ENCODE data around the gene TRPM8. TPM values are rescaled to one million over a fixed set of nuclear protein-coding genes. Genes with fewer than 3 reads are reported as not detected.

Gene TRPM8
- total and polyA plus RNA-seq, 2 donors (not counting 1 experiment from before 2014, with no cell fraction given), result 0.49 to 0.99 TPM

- no peak for TF ChIP-seq CTCF (conservative IDR thresholded peaks at IDR 0.05 in 1 of 2, IDR thresholded peaks at IDR 0.05 in 1 of 2; ENCODE audit: low read depth in 1 of 2, low read length in 2 of 2)
- TF ChIP-seq EZH2 (IDR thresholded peaks at IDR 0.05; ENCODE audit: low read length, missing control alignments), result no peak
- no peak overlapping the region for H3K27ac ChIP-seq (ENCODE audit: insufficient read depth, low read length)
Measured at GRCh38 chr2:233972941-233973575, 55.9 kb downstream of the TRPM8 start.

GRCh38 chr2:233973786-233974185 lies 56.6 kb downstream of the TRPM8 start:
- Histone ChIP-seq H3K27ac (ENCODE audit: insufficient read depth, low read length) (no peak overlapping the region), H3K9ac (ENCODE audit: insufficient read depth, low read length) (no peak overlapping the region)
- TF ChIP-seq CTCF (conservative IDR thresholded peaks at IDR 0.05 in 1 of 2, IDR thresholded peaks at IDR 0.05 in 1 of 2; ENCODE audit: low read depth in 1 of 2, low read length in 2 of 2) (no peak), EZH2 (IDR thresholded peaks at IDR 0.05; ENCODE audit: low read length, missing control alignments) (no peak)

More at GRCh38 chr2:233972941-233973575, 55.9 kb downstream of the TRPM8 start:
- H3K79me2 ChIP-seq (ENCODE audit: control insufficient read depth, insufficient read depth, low read length), result no peaks in the 10 kb centered on the region
- no peaks in the 10 kb centered on the region for H3K27me3 ChIP-seq (ENCODE audit: control insufficient read depth, insufficient read depth, low read length)
- H3K4me2 ChIP-seq (ENCODE audit: extremely low read depth, insufficient read depth, low read length), result no peak overlapping the region
- H4K20me1 ChIP-seq (ENCODE audit: control insufficient read depth, extremely low read depth, insufficient read depth, low read length), result no peaks in the 10 kb centered on the region
- H3K4me1 ChIP-seq (ENCODE audit: control insufficient read depth, extremely low read depth, insufficient read depth, low read length), result peaks cover 19% of the 10 kb centered on the region
- H3K36me3 ChIP-seq (ENCODE audit: control insufficient read depth, insufficient read depth, low read length), result no peaks in the 10 kb centered on the region
- H3K9me3 ChIP-seq (ENCODE audit: control insufficient read depth, insufficient read depth, low read depth, low read length), result no peaks in the 10 kb centered on the region
- no peak overlapping the region for H3K9ac ChIP-seq (ENCODE audit: insufficient read depth, low read length)
- DNase-seq (ENCODE audit: low read depth in 2 of 2), result no peak
- H2AFZ ChIP-seq (ENCODE audit: low read length), result no peak overlapping the region
- no peak overlapping the region for H3K4me3 ChIP-seq (replicated peaks in 1 of 4; ENCODE audit: control extremely low read depth in 1 of 4, insufficient read depth in 1 of 4, low read depth in 3 of 4, low read length in 4 of 4)

GRCh38 chr2:233974530-233975071 lies 57.4 kb downstream of the TRPM8 start:
- Histone ChIP-seq H3K4me1 (ENCODE audit: control insufficient read depth, extremely low read depth, insufficient read depth, low read length) (peaks cover 19% of the 10 kb centered on the region), H4K20me1 (ENCODE audit: control insufficient read depth, extremely low read depth, insufficient read depth, low read length) (no peaks in the 10 kb centered on the region), H3K4me3 (replicated peaks in 1 of 4; ENCODE audit: control extremely low read depth in 1 of 4, insufficient read depth in 1 of 4, low read depth in 3 of 4, low read length in 4 of 4) (no peak overlapping the region), H3K9ac (ENCODE audit: insufficient read depth, low read length) (no peak overlapping the region), H3K9me3 (ENCODE audit: control insufficient read depth, insufficient read depth, low read depth, low read length) (no peaks in the 10 kb centered on the region), H2AFZ (ENCODE audit: low read length) (no peak overlapping the region), H3K27me3 (ENCODE audit: control insufficient read depth, insufficient read depth, low read length) (no peaks in the 10 kb centered on the region), H3K27ac (ENCODE audit: insufficient read depth, low read length) (no peak overlapping the region), H3K4me2 (ENCODE audit: extremely low read depth, insufficient read depth, low read length) (no peak overlapping the region), H3K79me2 (ENCODE audit: control insufficient read depth, insufficient read depth, low read length) (no peaks in the 10 kb centered on the region), H3K36me3 (ENCODE audit: control insufficient read depth, insufficient read depth, low read length) (no peaks in the 10 kb centered on the region)
- TF ChIP-seq CTCF (conservative IDR thresholded peaks at IDR 0.05 in 1 of 2, IDR thresholded peaks at IDR 0.05 in 1 of 2; ENCODE audit: low read depth in 1 of 2, low read length in 2 of 2) (no peak), EZH2 (IDR thresholded peaks at IDR 0.05; ENCODE audit: low read length, missing control alignments) (no peak)
- DNase-seq (ENCODE audit: low read depth in 2 of 2), result peak; percentile 93 to 100

More at GRCh38 chr2:233973786-233974185, 56.6 kb downstream of the TRPM8 start:
- Histone ChIP-seq H3K27me3 (ENCODE audit: control insufficient read depth, insufficient read depth, low read length) (no peaks in the 10 kb centered on the region), H3K79me2 (ENCODE audit: control insufficient read depth, insufficient read depth, low read length) (no peaks in the 10 kb centered on the region), H3K36me3 (ENCODE audit: control insufficient read depth, insufficient read depth, low read length) (no peaks in the 10 kb centered on the region), H3K4me2 (ENCODE audit: extremely low read depth, insufficient read depth, low read length) (no peak overlapping the region), H4K20me1 (ENCODE audit: control insufficient read depth, extremely low read depth, insufficient read depth, low read length) (no peaks in the 10 kb centered on the region), H2AFZ (ENCODE audit: low read length) (no peak overlapping the region), H3K4me3 (replicated peaks in 1 of 4; ENCODE audit: control extremely low read depth in 1 of 4, insufficient read depth in 1 of 4, low read depth in 3 of 4, low read length in 4 of 4) (no peak overlapping the region), H3K4me1 (ENCODE audit: control insufficient read depth, extremely low read depth, insufficient read depth, low read length) (peaks cover 19% of the 10 kb centered on the region), H3K9me3 (ENCODE audit: control insufficient read depth, insufficient read depth, low read depth, low read length) (no peaks in the 10 kb centered on the region)
- peak in 1 of 2 donors; percentile 38 for DNase-seq (ENCODE audit: low read depth in 2 of 2)
